Measurements from ENCODE around the gene GCKR.

GCKR gene
- 0 to 1.8 (median 0.05) reads per million in 18 experiments for total RNA-seq

GRCh38 chr2:27496357-27497287 lies at the start of gene GCKR:
TSS of gene GCKR (plus strand) at chr2:27496839. CDS start at chr2:27496905, 66 bp downstream.
- peak in 1 of 2 donors; percentile 29 for DNase-seq

- peak in 1 of 2 donors; percentile 41 for DNase-seq
Measured at GRCh38 chr2:27448381-27448780, 48.3 kb upstream of the GCKR start.

- no peak for DNase-seq
Measured at GRCh38 chr2:27451095-27451494, 45.5 kb upstream of the GCKR start.

GRCh38 chr2:27453968-27454367 lies 42.7 kb upstream of the GCKR start:
- DNase-seq = no peak

- DNase-seq = no peak
Measured at GRCh38 chr2:27461118-27461517, 35.5 kb upstream of the GCKR start.

- DNase-seq = no peak
Measured at GRCh38 chr2:27464443-27464842, 32.2 kb upstream of the GCKR start.

GRCh38 chr2:27471961-27472360 lies 24.7 kb upstream of the GCKR start:
- DNase-seq = no peak

GRCh38 chr2:27485496-27485895 lies 11.1 kb upstream of the GCKR start:
- no peak for DNase-seq

- DNase-seq = no peak
Measured at GRCh38 chr2:27489118-27489497, 7.5 kb upstream of the GCKR start.

- DNase-seq = peak; percentile 99 to 100
Measured at GRCh38 chr2:27489498-27490397, 6.9 kb upstream of the GCKR start, which contains the start of gene IFT172. TSS of gene IFT172 (minus strand) at chr2:27489743. CDS start at chr2:27489653, 90 bp downstream.

- no peak for DNase-seq
Measured at GRCh38 chr2:27492557-27492956, 4.1 kb upstream of the GCKR start.

GRCh38 chr2:27493948-27494283 lies 2.7 kb upstream of the GCKR start:
- no peak for DNase-seq

- DNase-seq = no peak
Measured at GRCh38 chr2:27494284-27494943, 2.2 kb upstream of the GCKR start.

- DNase-seq = no peak
Measured at GRCh38 chr2:27494944-27495554, 1.6 kb upstream of the GCKR start, which contains the start of gene FNDC4. TSS of gene FNDC4 (minus strand) at chr2:27495200. CDS start at chr2:27494679, 521 bp downstream.

GRCh38 chr2:27495840-27496356 lies 741 bp upstream of the GCKR start:
- no peak for DNase-seq

GRCh38 chr2:27497288-27497627 lies 619 bp downstream of the GCKR start:
- no peak for DNase-seq

- no peak for DNase-seq
Measured at GRCh38 chr2:27498975-27499374, 2.3 kb downstream of the GCKR start.

GRCh38 chr2:27501042-27501441 lies 4.4 kb downstream of the GCKR start:
- no peak for DNase-seq

- DNase-seq = no peak
Measured at GRCh38 chr2:27502142-27502541, 5.5 kb downstream of the GCKR start.

- DNase-seq = no peak
Measured at GRCh38 chr2:27506587-27506986, 9.9 kb downstream of the GCKR start.

GRCh38 chr2:27507293-27507692 lies 10.7 kb downstream of the GCKR start:
- no peak for DNase-seq

GRCh38 chr2:27509326-27509725 lies 12.7 kb downstream of the GCKR start:
- DNase-seq = no peak

Measured in inflammatory macrophage (primary cell).